Neuronal stem cell (in vitro differentiated cells): Measurements from ENCODE around the gene ZNF26.

Source experiments
- DNase-seq: peaks from one replicate; pipeline ENCODE4 v3.0.0-alpha.2; 2013; ENCODE audit warnings: low spot score
- H2AFZ ChIP-seq: one replicate; pipeline ENCODE4 v1.6.1; 2013; ENCODE audit warnings: mild to moderate bottlenecking, low read length, inconsistent platforms
- H2AK5ac ChIP-seq: 2 replicates; pipeline ENCODE4 v1.6.1; 2013; ENCODE audit warnings: low read depth, mild to moderate bottlenecking, inconsistent platforms, low read length, moderate library complexity, mixed read lengths
- H2BK120ac ChIP-seq: 2 replicates; pipeline ENCODE4 v1.6.1; 2013; ENCODE audit warnings: low read depth, mild to moderate bottlenecking, inconsistent platforms, low read length, moderate library complexity, mixed read lengths
- H2BK12ac ChIP-seq: one replicate; pipeline ENCODE4 v1.6.1; 2013; ENCODE audit warnings: low read length, inconsistent platforms
- H2BK15ac ChIP-seq: 2 replicates; pipeline ENCODE4 v1.6.1; 2013; ENCODE audit warnings: mild to moderate bottlenecking, low read length, inconsistent platforms, mixed read lengths
- H2BK5ac ChIP-seq: one replicate; pipeline ENCODE4 v1.6.1; 2013; ENCODE audit warnings: inconsistent platforms, mild to moderate bottlenecking, low read length, moderate library complexity
- H3K14ac ChIP-seq: one replicate; pipeline ENCODE4 v1.6.1; 2013; ENCODE audit warnings: low read length, inconsistent platforms
- H3K18ac ChIP-seq: 2 replicates; pipeline ENCODE4 v1.6.1; 2013; ENCODE audit warnings: low read length, inconsistent platforms
- H3K23ac ChIP-seq: 2 replicates; pipeline ENCODE4 v1.6.1; 2013; ENCODE audit warnings: low read depth, mild to moderate bottlenecking, mixed read lengths, low read length, inconsistent platforms; ENCODE audit not compliant: poor library complexity
- H3K27ac ChIP-seq: replicated peaks from 3 replicates; pipeline ENCODE4 v1.5.1; 2013; ENCODE audit warnings: low read length, inconsistent platforms
- H3K27me3 ChIP-seq, 3 experiments: 2 replicates each; pipeline ENCODE4 v1.6.1; 2013; ENCODE audit warnings: low read length in 3 of 3, mild to moderate bottlenecking in 2 of 3, inconsistent platforms in 1 of 3, low read depth in 1 of 3, mixed read lengths in 1 of 3, moderate library complexity in 1 of 3; ENCODE audit not compliant: control insufficient read depth in 3 of 3, insufficient read depth in 3 of 3
- H3K36me3 ChIP-seq, 2 donors: replicated peaks in 1 of 2; 2 replicates each; pipeline ENCODE4 v1.6.1; 2013; ENCODE audit warnings: low read length in 2 of 2; ENCODE audit not compliant: control insufficient read depth in 2 of 2, insufficient read depth in 2 of 2
- H3K4ac ChIP-seq: 2 replicates; pipeline ENCODE4 v1.6.1; 2013; ENCODE audit warnings: inconsistent platforms, mild to moderate bottlenecking, low read length, moderate library complexity
- H3K4me1 ChIP-seq, 2 donors: 1 replicate in 1 of 2; 2 replicates in 1 of 2; pipeline ENCODE4 v1.6.1; 2013; ENCODE audit warnings: low read length in 2 of 2, low read depth in 1 of 2; ENCODE audit not compliant: control insufficient read depth in 2 of 2, insufficient read depth in 1 of 2
- H3K4me2 ChIP-seq: one replicate; pipeline ENCODE4 v1.6.1; 2013; ENCODE audit warnings: mild to moderate bottlenecking, low read length, inconsistent platforms; ENCODE audit not compliant: insufficient read depth, poor library complexity, severe bottlenecking
- H3K4me3 ChIP-seq, 2 donors: 2 replicates each; pipeline ENCODE4 v1.5.1; 2013; ENCODE audit warnings: low read length in 2 of 2, mild to moderate bottlenecking in 2 of 2, inconsistent platforms in 1 of 2, moderate library complexity in 1 of 2
- H3K79me1 ChIP-seq: one replicate; pipeline ENCODE4 v1.6.1; 2013; ENCODE audit warnings: low read depth, mild to moderate bottlenecking, inconsistent platforms, low read length, moderate library complexity
- H3K9ac ChIP-seq: one replicate; pipeline ENCODE4 v1.6.1; 2013; ENCODE audit warnings: mild to moderate bottlenecking, low read depth, low read length, inconsistent platforms; ENCODE audit not compliant: poor library complexity
- H3K9me3 ChIP-seq, 2 donors: replicated peaks in 1 of 2; 2 replicates each; pipeline versions ENCODE3 to v1.6.1; 2013; ENCODE audit warnings: low read length in 2 of 2, mild to moderate bottlenecking in 2 of 2, inconsistent platforms in 1 of 2, low read depth in 1 of 2, mixed read lengths in 1 of 2, moderate library complexity in 1 of 2; ENCODE audit not compliant: control insufficient read depth in 2 of 2, insufficient read depth in 1 of 2
- H4K8ac ChIP-seq: one replicate; pipeline ENCODE4 v1.6.1; 2013; ENCODE audit warnings: low read depth, mild to moderate bottlenecking, inconsistent platforms, low read length, moderate library complexity
- H4K91ac ChIP-seq: one replicate; pipeline ENCODE4 v1.6.1; 2013; ENCODE audit warnings: low read length, low read depth, mild to moderate bottlenecking, inconsistent platforms; ENCODE audit not compliant: poor library complexity
- WGBS, 2 donors: extraction: QIAGEN DNeasy Blood & Tissue Kit; methylation state at CpG; one replicate each; pipeline ENCODE4 v1.1.7; 2013; ENCODE audit warnings: missing lambda C conversion rate in 2 of 2, mixed read lengths in 1 of 2; ENCODE audit not compliant: insufficient read length in 2 of 2, insufficient replicate concordance in 1 of 2; ENCODE audit errors: extremely low coverage in 2 of 2; 5-methylcytosine and 5-hydroxymethylcytosine counted together

The ZNF26 gene

GRCh38 chr12:133026996-133027395, 40.8 kb downstream of the ZNF26 start:
- no peak overlapping the region for H2AK5ac ChIP-seq
- H3K9ac ChIP-seq, result no peak overlapping the region
- no peak overlapping the region for H3K4ac ChIP-seq
- H4K91ac ChIP-seq, result no peak overlapping the region
- no peak overlapping the region for H2BK12ac ChIP-seq
- H2BK120ac ChIP-seq, result no peak overlapping the region
- no peak overlapping the region for H2BK5ac ChIP-seq
- no peak overlapping the region for H4K8ac ChIP-seq
- no peak overlapping the region for H3K27ac ChIP-seq
- H3K36me3 ChIP-seq, result no peaks in the 10 kb centered on the region
- no peak overlapping the region for H2BK15ac ChIP-seq
- no peak overlapping the region for H3K23ac ChIP-seq
- no peak overlapping the region for H3K4me2 ChIP-seq
- no peaks in the 10 kb centered on the region for H3K4me1 ChIP-seq
- H3K9me3 ChIP-seq, result peaks cover 18 to 23% of the 10 kb centered on the region in 2 donors
- DNase-seq, result no peak
- H3K14ac ChIP-seq, result no peak overlapping the region
- no peaks in the 10 kb centered on the region for H3K27me3 ChIP-seq
- WGBS, 2 donors, result no CpG with 5 or more reads among the region's 7 CpGs
- peaks cover 2% of the 10 kb centered on the region for H3K79me1 ChIP-seq
- H2AFZ ChIP-seq, result no peak overlapping the region
- no peak overlapping the region for H3K18ac ChIP-seq
- H3K4me3 ChIP-seq, result no peak overlapping the region

- H4K91ac ChIP-seq, result no peak within 1 kb of the TSS
- peaks cover 5% of the 10 kb centered on the region for H3K79me1 ChIP-seq
- H2BK12ac ChIP-seq, result peak within 1 kb of the TSS; percentile 97
- peak within 1 kb of the TSS; percentile 89 for H3K14ac ChIP-seq
- H4K8ac ChIP-seq, result peak within 1 kb of the TSS; percentile 17
- H3K4me3 ChIP-seq, result peak within 1 kb of the TSS; percentile 88 to 89
- H2AK5ac ChIP-seq, result peak within 1 kb of the TSS; percentile 76
- no peak within 1 kb of the TSS for H2BK15ac ChIP-seq
- H3K27me3 ChIP-seq, result peaks cover 0 to 3% (median 2%) of the 10 kb centered on the region in 3 experiments
- peak within 1 kb of the TSS; percentile 94 for H2BK5ac ChIP-seq
- H3K4me1 ChIP-seq, result no peaks in the 10 kb centered on the region
- peak within 1 kb of the TSS; percentile 86 for H2AFZ ChIP-seq
- H3K27ac ChIP-seq, result peak within 1 kb of the TSS; percentile 98
- peaks cover 31 to 56% of the 10 kb centered on the region in 2 donors for H3K9me3 ChIP-seq
- no peak within 1 kb of the TSS for H3K4ac ChIP-seq
- H3K18ac ChIP-seq, result peak within 1 kb of the TSS; percentile 99
- peak within 1 kb of the TSS; percentile 95 for H3K9ac ChIP-seq
- whole genome bisulfite sequencing, 2 donors, result no CpG with 5 or more reads among the region's 103 CpGs
- peak within 1 kb of the TSS; percentile 39 for H3K4me2 ChIP-seq
- peak; percentile 96 for DNase-seq
- peak within 1 kb of the TSS; percentile 75 for H2BK120ac ChIP-seq
- peak within 1 kb of the TSS; percentile 99 for H3K23ac ChIP-seq
- H3K36me3 ChIP-seq, result peaks cover 13 to 39% of the 10 kb centered on the region in 2 donors
These were observed 51.2 kb downstream of the ZNF26 start, which contains the start of gene ZNF84 for GRCh38 chr12:133037207-133038005. Gene ZNF84, plus strand, starts transcription at chr12:133037509. Its CDS starts 3,959 bp downstream, at chr12:133041468.

GRCh38 chr12:133038118-133038709, 52.0 kb downstream of the ZNF26 start:
- peak overlapping the region; percentile 94 for H2BK5ac ChIP-seq
- H3K4me2 ChIP-seq, result no peak overlapping the region
- no peak overlapping the region for H4K8ac ChIP-seq
- no peak overlapping the region for H3K23ac ChIP-seq
- H3K9ac ChIP-seq, result no peak overlapping the region
- H3K27ac ChIP-seq, result no peak overlapping the region
- no peak overlapping the region for H2BK15ac ChIP-seq
- no peak overlapping the region for H4K91ac ChIP-seq
- peak overlapping the region; percentile 33 to 89 for H3K4me3 ChIP-seq
- no peak overlapping the region for H3K14ac ChIP-seq
- H2AFZ ChIP-seq, result no peak overlapping the region
- H3K36me3 ChIP-seq, result peaks cover 18 to 47% of the 10 kb centered on the region in 2 donors
- no CpG with 5 or more reads among the region's 4 CpGs for WGBS, 2 donors
- H3K4me1 ChIP-seq, result no peaks in the 10 kb centered on the region
- H2BK12ac ChIP-seq, result no peak overlapping the region
- peaks cover 0 to 3% (median 2%) of the 10 kb centered on the region in 3 experiments for H3K27me3 ChIP-seq
- no peak overlapping the region for H2AK5ac ChIP-seq
- no peak overlapping the region for H3K4ac ChIP-seq
- no peak overlapping the region for H2BK120ac ChIP-seq
- H3K9me3 ChIP-seq, result peaks cover 34 to 64% of the 10 kb centered on the region in 2 donors
- H3K18ac ChIP-seq, result no peak overlapping the region
- peaks cover 5% of the 10 kb centered on the region for H3K79me1 ChIP-seq
- no peak for DNase-seq

GRCh38 chr12:133046698-133047097, 60.5 kb downstream of the ZNF26 start:
- H3K14ac ChIP-seq, result no peak overlapping the region
- H2BK120ac ChIP-seq, result no peak overlapping the region
- no peak overlapping the region for H3K9ac ChIP-seq
- peaks cover 3% of the 10 kb centered on the region for H3K79me1 ChIP-seq
- no peaks in the 10 kb centered on the region for H3K27me3 ChIP-seq
- H4K8ac ChIP-seq, result no peak overlapping the region
- H4K91ac ChIP-seq, result no peak overlapping the region
- H3K4me3 ChIP-seq, result no peak overlapping the region
- H3K4me2 ChIP-seq, result no peak overlapping the region
- H3K23ac ChIP-seq, result no peak overlapping the region
- H2AFZ ChIP-seq, result no peak overlapping the region
- no CpG with 5 or more reads among the region's 3 CpGs for WGBS, 2 donors
- no peak overlapping the region for H3K4ac ChIP-seq
- no peak overlapping the region for H2BK15ac ChIP-seq
- DNase-seq, result no peak
- peaks cover 55 to 98% of the 10 kb centered on the region in 2 donors for H3K36me3 ChIP-seq
- H2AK5ac ChIP-seq, result no peak overlapping the region
- no peak overlapping the region for H2BK12ac ChIP-seq
- no peaks in the 10 kb centered on the region for H3K4me1 ChIP-seq
- H3K9me3 ChIP-seq, result peaks cover 68 to 99% of the 10 kb centered on the region in 2 donors
- no peak overlapping the region for H2BK5ac ChIP-seq
- H3K18ac ChIP-seq, result no peak overlapping the region
- H3K27ac ChIP-seq, result no peak overlapping the region
